Measurements from ENCODE around the gene XIRP2.

XIRP2 gene, protein sequence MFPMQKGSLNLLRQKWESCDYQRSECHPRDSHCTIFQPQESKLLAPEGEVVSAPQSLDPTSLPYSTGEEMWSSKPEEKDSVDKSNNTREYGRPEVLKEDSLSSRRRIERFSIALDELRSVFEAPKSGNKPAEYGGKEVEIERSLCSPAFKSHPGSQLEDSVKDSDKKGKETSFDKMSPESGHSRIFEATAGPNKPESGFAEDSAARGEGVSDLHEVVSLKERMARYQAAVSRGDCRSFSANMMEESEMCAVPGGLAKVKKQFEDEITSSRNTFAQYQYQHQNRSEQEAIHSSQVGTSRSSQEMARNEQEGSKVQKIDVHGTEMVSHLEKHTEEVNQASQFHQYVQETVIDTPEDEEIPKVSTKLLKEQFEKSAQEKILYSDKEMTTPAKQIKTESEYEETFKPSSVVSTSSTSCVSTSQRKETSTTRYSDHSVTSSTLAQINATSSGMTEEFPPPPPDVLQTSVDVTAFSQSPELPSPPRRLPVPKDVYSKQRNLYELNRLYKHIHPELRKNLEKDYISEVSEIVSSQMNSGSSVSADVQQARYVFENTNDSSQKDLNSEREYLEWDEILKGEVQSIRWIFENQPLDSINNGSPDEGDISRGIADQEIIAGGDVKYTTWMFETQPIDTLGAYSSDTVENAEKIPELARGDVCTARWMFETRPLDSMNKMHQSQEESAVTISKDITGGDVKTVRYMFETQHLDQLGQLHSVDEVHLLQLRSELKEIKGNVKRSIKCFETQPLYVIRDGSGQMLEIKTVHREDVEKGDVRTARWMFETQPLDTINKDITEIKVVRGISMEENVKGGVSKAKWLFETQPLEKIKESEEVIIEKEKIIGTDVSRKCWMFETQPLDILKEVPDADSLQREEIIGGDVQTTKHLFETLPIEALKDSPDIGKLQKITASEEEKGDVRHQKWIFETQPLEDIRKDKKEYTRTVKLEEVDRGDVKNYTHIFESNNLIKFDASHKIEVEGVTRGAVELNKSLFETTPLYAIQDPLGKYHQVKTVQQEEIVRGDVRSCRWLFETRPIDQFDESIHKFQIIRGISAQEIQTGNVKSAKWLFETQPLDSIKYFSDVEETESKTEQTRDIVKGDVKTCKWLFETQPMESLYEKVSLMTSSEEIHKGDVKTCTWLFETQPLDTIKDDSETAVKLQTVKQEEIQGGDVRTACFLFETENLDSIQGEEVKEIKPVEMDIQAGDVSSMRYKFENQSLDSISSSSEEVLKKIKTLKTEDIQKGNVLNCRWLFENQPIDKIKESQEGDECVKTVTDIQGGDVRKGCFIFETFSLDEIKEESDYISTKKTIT (N-terminal part only)

DNA sequence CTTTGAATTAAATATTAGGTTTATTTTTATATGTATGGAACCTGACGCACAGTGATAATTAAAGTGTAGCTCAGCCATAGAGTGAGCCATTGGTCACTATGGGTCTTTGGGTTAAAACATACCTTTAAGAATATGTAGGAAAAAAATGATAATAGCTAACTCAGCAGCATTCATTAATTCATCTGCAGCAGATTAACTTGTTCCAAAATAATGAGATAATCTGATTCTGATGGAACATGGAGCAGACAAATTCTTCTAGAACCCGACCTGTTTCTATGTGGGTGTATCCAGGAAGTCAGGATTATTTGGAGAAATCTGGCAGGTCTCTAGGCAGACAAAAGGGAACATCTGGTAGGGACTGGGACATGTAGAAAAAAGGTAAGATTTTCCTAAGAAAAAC is at the start of gene XIRP2:
Gene XIRP2 (plus strand): TSS at position 301 of the 400 bp plus-strand sequence. CDS start 15,003 bp downstream, outside the sequence.
- TF ChIP-seq, protein P1, sequence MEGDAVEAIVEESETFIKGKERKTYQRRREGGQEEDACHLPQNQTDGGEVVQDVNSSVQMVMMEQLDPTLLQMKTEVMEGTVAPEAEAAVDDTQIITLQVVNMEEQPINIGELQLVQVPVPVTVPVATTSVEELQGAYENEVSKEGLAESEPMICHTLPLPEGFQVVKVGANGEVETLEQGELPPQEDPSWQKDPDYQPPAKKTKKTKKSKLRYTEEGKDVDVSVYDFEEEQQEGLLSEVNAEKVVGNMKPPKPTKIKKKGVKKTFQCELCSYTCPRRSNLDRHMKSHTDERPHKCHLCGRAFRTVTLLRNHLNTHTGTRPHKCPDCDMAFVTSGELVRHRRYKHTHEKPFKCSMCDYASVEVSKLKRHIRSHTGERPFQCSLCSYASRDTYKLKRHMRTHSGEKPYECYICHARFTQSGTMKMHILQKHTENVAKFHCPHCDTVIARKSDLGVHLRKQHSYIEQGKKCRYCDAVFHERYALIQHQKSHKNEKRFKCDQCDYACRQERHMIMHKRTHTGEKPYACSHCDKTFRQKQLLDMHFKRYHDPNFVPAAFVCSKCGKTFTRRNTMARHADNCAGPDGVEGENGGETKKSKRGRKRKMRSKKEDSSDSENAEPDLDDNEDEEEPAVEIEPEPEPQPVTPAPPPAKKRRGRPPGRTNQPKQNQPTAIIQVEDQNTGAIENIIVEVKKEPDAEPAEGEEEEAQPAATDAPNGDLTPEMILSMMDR (IDR thresholded peaks at IDR 0.05): no peak

DNA sequence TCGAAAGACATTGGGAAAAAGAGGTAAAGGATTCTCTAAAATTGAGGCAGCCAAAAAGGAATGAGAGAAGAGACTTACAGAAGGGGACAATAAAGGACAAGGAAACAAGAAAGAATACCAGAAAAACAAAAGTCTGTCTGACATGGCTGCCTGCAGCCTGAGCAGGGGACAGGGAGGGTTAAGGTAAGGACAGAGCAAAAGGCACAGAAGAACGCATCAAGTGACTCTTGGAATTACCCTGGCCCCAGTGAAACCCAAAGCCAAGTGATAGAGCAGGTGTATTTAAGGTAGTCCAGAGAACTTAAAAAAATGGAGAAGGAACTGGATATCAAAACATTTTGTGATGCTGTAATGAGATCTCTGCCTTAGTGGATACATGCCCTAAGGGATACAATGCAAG is 47.1 kb upstream of the XIRP2 start:
- TF ChIP-seq, protein P1 (IDR thresholded peaks at IDR 0.05): no peak

DNA sequence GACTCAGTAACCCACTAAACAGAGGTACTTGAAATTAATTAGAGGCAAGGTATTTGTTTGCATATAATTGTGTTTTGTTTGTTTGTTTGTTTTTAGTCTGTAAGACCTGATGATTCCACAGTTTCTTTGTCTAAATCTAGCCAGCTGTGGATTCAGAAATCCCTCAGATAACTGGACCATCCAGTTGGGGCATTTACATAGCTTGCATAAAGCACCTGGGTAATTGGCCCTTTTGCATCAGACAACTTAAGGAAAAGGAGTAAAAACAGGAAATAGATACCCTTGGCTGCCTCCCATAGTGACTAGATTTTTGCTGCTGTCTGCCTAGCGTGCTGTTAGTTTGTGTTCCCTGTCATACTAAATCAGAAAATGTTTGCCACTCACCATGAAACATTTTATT is 46.6 kb upstream of the XIRP2 start:
- TF ChIP-seq, protein P1 (IDR thresholded peaks at IDR 0.05): no peak

DNA sequence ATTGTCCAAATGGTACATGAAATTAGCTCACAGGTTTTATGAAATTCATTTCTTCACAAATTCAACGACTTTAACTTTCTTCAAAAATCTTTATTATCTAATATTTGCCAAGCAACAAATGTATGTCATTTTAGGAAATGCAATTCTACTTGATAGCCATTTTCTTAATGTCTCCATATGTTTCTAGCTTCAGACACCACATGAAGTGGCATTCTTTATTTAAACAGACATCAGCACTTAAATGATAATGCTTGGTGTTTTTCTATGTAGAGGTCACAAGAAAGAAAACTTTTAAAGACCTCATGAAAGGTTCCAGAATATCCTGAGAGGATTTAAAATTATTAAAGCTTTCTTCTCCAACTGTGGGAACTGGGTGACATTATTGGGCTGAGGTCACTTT is 44.2 kb upstream of the XIRP2 start:
- TF ChIP-seq, protein P1 (IDR thresholded peaks at IDR 0.05): no peak

DNA sequence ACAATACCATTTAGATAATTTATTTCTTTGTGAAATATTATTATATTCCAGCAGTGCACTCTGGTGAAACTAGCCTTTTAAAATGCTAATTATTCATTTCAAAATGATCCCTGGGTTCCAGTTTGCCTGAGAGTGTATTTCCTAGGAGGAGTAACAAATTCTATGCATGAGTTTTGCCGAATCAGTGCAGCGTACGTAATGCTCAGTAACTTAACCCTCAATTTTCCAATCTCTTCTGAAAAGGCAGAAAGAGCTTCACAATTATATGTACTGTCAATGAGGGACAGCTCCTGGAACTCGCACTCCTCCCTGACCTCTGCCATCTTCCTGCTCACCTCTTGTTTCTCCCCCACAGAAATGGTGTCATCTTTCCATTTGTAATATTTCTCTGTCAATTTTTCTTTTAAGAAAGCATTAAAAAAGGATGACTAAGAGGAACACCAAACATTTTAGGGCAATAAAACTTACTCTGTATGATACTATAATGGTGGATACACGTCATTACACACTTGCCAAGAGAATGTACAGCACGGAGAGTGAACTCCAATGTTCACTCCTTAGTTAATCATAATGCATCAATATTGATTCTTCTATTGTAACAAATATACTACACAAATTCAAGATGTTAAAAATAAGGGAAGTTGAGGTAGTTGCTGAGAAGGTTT is 25.7 kb upstream of the XIRP2 start:
- TF ChIP-seq, protein P1 (IDR thresholded peaks at IDR 0.05): no peak

DNA sequence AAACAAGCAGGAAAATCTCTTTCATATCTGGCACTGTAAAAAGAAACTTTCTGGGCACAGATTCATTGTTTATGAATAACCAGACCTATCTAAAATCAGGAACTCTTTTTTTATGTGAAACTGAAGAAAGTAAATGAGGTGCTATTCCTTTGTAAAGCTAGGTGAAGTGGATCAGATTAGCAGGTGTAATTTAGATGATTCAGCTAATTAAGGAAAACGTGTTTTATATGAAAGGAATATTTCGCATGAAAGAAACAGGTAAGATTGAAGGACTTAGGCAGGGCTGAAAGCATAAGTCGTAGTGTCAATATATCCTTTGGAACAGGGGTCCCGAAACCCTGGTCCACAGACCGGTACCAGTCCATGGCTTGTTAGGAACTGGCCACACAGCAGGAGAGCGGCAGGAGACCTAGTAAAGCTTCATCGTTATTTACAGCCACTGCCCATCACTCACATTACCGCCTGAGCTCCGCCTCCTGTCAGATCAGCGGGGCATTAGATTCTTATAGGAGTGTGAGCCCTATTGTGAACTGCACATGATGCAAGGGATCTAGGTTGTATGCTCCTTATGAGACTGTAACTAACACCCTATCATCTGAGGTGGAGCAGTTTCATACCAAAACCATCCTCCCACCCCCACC is 20.3 kb upstream of the XIRP2 start:
- TF ChIP-seq, protein P1 (IDR thresholded peaks at IDR 0.05): no peak
